AML-193 (cell line): Measurements from ENCODE around the gene FAM3A.

ENCODE experiments used
- DNase-seq, 2 experiments: peaks; one replicate each; lab custom pipeline; 2025; lab: John Stamatoyannopoulos, UW

The FAM3A gene

DNA sequence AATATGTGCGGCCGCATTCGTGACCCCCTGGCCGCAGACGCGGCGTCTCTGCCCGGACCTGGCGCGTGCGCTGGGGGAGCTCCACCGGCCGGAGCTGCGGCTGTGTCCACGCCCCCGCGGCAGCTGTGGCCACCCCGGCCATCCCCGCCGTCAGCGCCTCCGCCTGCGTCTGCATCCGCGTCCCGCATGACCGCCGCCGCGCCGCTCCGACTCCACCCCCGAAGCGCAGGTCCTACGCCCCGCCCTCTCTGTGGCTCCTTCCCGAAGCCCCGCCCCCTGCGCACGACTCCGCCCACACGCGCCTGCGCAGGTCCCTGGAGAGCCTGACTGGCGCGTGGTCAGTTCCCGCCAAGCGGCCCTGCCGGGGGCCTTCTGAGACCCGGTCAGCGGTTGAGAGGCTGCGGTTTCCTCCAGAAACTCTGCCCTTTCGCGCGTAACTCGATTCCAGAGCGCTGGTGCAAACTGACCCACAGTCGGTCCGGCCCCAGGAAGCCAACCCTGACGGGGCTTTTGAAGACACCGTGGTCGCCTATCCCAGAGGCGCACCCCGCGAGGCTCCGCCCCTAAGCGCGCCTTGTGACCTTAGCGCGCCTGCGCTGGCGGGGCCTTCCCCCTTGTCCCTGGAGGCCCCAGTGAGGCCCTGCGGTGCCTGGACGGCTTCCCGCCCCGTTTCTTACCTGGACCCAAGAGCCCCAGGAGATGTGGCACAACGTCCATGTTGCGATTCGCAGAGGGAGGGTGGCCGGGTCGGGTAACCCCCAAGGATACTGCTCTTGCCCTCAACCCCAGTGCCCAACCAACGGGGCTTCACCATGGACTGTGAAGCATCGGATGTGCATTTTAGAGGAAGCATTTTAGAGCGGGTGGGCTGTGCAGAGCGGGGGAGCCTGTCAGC is 37.1 kb downstream of the FAM3A start, which contains the start of gene LAGE3:
Gene LAGE3 (minus strand): TSS at position 554 of the 895 bp plus-strand sequence. CDS start 366 bp downstream, at position 188.
- peak; percentile 67 to 68 for DNase-seq

DNA sequence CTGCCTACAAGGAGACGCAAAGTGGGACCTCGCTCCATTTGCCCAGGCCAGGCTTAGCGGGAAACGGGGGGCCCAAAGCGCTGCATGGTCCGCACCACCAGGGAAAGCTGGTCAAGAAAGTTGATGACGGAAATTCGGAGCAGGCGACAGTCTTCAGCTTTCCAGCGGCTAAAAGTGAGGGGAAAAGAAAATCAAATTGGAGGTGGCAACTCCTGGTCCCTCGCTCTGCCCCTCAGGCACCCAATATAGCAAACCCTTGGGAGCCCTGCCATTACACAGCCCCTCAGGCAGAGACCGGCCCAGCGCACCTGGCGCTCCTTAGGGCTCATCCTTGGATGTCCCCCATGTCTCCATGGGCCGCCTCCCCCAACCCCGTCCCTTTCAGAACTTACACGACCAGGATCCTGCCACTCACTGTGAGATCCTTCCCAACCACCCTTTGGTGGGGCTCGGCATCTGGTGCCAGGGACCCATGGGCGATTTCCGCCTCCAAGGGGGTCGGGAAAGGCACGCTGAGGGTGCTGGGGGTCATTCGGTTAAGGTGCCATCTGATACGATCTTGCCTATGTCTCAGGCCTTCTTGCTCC is 38.0 kb downstream of the FAM3A start:
- DNase-seq = no peak

DNA sequence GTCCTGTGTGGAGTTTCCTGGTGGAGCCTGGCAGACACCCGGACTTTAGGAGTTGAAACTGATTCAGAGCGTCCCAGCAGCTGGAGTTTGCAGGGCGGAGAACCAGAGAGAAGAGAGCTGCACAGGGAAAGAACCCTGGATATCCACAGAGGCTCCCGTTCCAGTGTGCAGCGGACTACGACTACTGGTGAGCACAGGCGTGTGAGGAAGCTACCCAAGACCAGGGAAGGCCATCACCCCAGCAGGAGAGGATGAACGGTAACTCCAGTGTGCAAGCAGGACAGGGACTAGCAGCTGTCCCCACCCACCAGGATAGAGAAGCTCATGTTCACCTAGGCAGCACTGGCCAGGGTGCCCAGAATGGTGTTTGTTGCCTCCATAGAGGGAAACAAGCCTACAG is 39.2 kb downstream of the FAM3A start:
- no peak for DNase-seq

DNA sequence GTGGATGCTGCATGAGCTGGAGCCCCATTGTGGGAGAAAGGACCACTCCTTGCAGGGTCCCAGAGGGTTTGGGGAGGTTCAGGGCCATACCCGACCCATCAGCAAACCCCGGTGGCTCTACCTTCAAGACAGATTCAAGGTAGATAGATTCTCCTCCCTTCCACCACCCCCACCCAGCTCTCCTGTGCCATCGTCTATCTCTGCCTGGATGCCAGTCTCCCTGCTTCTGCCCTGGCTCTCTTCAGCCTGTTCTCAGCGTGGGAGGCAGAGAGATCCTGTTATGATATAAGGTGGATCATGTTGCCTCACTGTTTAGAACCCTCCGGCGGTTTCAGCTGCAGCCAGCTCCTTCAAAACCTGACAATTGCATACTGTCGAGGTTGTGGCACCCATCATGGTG is 42.3 kb downstream of the FAM3A start:
- no peak for DNase-seq

DNA sequence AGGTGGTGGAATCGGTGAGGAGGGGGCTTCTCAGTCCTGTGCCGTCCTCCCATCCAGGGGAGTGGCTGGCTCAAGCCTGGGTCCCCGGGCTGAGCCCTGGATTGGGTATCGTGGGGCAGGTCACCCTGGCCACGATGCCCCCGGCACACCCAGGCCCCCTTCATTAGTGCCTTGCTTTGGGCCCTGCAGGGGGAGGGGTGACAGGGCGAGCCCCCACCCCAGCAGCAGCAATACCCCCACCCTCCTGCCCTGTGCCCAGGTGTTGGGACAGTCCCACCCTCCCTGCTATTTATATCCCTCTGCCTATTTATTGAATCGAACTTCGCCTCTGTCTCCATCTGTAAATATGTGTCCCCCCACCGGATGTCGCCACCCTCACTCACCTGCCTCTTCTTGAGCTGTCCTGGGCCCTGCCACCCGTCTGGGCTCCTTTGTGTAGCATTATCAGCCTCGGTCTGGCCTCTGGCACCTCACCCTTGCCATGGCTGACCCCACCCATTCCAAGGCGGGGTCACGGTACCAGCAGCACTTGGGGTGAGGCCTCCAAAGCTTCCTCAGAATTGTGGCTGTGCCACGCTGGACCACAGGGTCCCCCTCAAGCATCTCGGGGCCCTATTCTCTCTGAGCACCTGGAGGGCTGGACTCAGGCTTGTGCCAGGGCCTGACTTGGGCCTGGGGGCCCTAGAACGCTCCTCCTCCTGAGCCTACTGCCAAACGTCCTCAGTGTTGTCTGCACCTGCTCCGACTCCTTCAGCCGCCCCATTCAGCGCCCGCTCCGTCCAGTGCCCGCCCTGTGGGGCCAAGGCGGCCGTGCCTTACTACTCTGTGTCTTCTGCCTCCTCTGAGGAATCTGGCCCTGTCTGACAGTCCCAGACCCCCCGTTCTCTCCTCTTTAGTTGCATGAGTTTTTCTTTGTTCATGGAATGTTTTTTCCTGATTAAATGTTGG is 43.1 kb downstream of the FAM3A start:
- no peak for DNase-seq

DNA sequence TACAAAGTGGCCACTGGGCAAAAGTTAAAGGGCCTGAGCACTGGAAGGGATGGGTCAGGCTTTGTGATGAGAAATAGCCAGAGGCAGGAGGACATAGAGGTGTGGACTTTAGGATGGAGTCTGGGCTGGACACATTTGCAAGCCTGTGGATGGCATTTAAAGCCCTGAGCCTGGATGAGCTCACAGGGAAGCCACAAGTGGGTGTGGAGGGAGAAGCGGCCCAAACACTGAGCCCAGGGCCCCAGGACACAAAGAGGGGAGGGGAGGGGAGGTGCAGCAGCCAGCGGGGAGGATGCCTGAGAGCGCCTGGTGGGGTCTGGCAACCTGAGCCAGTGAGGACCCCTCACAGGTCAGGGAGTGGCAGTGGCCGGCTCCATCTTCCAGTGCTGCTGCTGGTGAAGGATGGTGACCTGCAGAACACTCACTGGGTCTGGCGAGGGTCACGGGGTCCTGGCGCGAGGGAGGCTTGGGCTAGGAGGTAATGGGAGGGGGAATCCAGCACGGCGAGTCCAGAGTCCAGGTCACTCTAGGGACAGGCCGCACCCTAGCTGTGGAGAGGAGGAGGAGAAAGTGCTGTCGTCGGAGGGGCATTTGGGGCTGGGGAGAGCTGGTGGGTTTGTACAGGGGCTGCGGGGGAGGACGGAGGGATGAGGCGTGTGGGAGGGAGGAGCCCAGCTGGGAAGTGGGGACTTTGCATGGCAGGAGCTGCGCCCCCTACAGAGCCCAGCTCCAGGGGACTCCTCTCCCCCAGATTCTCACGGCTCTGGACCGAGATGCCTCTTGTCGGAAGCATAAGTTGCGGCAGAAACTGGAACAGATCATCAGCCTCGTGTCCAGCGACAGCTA is 44.0 kb downstream of the FAM3A start:
- DNase-seq = no peak

DNA sequence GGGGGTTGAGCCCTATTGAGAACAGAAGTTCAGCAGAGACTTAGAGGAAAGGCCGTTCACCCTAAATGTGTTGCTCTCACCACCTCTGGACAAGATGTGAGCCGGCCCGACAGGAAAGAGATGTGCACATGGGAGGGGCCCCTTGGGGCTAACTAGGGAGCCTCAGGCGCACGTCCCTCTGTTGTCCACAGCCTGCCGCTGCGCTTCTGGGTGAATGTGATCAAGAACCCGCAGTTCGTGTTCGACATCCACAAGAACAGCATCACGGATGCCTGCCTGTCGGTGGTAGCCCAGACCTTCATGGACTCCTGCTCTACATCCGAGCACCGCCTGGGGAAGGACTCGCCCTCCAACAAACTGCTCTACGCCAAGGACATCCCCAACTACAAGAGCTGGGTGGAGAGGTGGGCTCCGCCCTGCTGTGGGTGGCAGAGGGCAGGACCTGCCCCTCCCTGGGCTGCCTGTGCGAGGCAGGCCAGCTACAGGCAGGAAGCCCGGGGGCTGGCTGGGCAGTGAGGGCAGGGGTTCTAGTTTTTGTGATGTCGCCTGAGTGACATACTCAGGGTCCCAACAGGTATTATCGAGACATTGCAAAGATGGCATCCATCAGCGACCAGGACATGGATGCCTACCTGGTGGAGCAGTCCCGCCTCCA is 45.0 kb downstream of the FAM3A start:
- DNase-seq = no peak

DNA sequence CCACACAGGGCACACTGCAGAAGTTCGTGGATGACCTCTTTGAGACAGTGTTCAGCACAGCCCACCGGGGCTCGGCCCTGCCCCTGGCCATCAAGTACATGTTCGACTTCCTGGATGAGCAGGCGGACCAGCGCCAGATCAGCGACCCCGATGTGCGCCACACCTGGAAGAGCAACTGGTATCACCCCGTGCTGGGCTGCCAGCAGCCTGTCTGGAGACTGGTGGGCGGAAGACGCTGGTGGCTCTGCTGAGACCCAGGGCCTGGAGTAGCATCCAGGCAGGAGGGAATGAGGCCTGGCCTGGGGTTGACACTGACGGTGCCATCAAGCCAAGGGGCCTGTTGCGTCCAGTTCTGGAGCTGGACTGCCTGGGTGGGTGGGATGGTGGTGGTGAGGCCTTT is 45.6 kb downstream of the FAM3A start:
- no peak for DNase-seq

DNA sequence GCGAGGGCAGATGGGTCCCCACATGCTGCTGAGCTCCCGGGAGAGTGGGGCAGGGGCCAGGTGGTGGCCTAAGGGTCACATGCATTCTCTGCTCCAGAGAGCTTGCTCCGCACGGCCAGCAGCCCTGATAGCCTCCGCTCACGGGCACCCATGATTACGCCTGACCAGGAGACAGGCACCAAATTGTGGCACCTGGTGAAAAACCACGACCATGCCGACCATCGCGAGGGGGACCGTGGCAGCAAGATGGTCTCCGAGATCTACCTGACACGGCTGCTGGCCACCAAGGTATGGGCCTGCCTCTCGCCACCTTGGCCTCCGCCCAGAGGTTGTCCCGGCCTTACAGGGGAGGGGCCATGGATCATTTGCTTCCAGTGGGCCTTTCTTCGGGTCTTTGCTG is 46.2 kb downstream of the FAM3A start:
- no peak for DNase-seq

DNA sequence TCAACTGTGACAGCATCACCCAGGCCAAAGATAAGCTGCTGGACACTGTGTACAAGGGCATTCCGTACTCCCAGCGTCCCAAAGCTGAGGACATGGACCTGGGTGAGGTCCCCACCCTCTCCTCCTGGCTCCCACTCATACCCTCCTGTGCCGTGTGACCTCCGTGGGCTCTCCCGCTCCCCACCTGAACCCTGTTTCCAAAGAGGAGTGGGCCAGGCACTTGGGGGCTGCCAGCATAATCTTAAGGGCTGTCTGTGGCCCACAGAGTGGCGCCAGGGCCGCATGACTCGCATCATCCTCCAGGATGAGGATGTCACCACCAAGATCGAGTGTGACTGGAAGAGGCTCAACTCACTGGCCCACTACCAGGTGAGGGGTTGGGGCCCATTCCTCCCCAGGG is 46.9 kb downstream of the FAM3A start:
- no peak for DNase-seq

DNA sequence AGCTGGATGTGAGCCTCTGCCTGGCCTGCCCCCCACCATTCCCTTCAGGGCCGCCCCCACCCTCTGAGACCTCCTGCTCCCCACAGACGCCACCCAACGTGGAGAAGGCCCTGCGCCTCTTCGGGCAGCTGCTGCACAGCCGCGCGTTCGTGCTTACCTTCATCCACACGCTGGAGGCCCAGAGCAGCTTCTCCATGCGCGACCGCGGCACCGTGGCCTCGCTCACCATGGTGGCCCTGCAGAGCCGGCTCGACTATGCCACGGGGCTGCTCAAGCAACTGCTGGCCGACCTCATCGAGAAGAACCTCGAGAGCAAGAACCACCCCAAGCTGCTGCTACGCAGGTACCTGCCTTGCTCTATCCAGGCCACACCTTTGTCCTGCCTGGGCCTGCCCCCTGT is 47.8 kb downstream of the FAM3A start:
- DNase-seq = no peak

DNA sequence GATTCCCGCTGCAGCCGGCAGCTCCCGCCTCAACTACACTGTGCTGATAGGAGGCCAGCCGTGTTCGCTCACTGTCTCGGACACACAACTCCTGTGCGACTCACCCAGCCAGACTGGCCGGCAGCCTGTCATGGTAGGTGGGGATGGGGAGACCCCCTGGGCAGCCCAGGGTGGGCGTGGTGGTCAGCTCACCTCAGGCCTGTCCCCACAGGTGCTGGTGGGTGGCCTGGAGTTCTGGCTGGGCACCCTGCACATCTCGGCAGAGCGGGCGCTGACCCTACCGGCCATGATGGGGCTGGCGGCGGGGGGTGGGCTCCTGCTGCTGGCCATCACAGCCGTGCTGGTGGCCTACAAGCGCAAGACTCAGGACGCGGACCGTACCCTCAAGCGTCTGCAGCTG is 48.5 kb downstream of the FAM3A start:
- DNase-seq = no peak

DNA sequence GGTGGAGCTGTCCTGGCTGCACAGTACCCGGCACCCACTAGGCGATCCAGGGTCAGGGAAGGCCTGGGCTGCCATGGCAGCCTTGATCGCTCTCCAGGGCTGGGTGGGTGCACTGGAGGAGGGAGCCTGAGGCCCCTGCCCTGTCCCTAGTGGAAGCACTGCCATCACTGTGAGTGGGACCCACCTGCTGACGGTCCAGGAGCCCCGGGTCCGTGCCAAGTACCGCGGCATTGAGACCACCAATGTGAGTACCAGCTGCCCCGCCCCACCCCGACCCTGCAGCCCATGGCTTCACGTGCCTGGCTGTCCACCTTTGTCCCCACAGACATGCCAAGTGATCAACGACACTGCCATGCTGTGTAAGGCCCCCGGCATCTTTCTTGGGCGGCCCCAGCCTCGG is 49.1 kb downstream of the FAM3A start:
- no peak for DNase-seq

DNA sequence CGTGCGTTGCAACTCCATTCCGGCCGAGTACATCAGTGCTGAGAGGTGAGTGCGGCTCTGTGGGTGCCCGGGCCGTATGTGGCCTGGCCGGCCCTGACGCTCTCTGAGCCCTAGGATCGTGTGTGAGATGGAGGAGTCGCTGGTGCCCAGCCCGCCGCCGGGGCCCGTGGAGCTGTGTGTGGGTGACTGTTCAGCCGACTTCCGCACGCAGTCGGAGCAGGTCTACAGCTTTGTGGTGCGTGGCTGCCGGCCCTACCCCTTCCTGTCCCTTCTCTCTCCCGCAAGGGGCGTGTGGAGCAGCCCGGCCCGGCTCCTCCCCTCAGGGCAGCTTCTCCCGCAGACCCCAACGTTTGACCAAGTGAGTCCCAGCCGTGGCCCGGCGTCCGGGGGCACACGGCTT is 50.0 kb downstream of the FAM3A start:
- no peak for DNase-seq

DNA sequence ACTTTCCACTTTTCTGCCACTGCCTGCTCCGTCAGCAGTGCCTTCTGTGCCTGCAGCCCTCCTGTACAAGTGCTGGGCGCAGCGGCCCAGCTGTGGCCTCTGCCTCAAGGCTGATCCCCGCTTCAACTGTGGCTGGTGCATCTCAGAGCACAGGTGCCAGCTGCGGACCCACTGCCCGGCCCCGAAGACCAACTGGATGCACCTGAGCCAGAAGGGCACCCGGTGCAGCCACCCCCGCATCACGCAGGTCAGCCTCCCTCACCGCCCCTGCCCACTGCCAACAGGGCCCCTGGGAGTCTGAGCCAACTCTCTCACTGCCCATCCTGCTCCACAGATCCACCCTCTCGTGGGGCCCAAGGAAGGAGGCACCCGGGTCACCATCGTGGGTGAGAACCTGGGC is 50.4 kb downstream of the FAM3A start:
- DNase-seq = no peak

DNA sequence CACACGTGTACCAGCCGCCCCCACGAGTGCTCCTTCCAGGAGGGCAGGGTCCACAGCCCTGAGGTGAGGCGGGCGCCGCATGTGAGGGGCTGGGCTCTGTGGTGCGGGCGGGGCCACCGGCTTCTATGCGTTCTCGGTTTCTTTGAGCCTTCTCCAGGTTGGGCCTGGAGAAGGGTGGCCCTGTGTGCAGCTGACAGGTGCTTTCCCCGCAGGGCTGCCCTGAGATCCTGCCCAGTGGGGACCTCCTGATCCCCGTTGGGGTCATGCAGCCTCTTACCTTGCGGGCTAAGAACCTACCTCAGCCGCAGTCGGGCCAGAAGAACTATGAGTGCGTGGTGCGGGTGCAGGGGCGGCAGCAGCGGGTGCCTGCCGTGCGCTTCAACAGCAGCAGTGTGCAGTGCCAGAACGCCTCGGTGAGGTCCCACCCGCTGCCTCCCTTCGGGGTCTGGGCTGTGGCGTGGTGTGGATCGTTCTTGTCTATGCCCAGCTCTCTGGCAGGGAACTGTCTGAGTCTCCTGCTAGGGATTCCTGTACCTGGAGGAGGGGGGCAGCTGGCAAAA is 51.1 kb downstream of the FAM3A start:
- no peak for DNase-seq

DNA sequence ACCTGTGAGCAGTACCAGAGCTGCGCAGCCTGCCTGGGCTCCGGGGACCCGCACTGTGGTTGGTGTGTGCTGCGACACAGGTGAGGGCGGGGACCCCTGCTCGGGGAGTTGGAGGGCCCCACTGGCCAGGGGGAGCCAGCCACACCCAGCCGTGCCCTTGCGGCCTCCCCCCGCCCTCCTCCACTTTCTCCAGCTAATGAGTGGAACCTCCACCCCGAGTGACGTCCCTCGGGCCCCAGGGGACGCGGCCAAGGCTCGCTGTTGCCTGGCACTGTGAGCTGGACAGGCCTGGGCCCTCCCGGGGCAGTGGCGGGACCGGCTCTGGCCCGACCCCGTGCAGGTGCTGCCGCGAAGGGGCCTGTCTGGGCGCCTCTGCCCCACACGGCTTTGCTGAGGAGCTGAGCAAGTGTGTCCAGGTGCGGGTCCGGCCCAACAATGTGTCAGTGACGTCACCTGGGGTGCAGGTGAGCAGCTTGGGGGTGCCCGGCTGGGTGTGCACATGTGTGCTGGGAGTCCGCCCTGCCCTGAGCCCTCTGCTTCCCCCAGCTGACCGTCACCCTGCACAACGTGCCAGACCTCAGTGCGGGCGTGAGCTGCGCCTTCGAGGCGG is 52.3 kb downstream of the FAM3A start:
- no peak for DNase-seq

DNA sequence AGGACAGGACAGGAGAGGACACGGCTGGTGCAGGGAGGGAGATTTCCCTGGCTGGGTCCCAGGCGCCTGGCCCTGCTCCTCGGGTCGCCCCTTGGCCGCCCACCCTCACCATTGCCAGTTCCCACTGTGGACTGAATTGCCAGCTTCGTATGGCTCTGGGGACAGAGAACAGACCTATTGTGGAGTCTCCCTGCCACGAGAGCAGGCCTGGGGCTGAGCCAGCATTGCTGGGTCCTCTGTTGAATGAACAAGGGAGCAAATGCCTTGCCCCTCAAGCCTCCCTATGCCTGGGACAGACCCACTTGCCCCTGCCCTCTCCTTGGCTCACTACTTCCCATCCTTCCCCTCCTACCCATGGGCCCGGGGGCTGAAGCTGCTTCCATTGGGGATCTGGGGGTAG is 53.6 kb downstream of the FAM3A start:
- no peak for DNase-seq

DNA sequence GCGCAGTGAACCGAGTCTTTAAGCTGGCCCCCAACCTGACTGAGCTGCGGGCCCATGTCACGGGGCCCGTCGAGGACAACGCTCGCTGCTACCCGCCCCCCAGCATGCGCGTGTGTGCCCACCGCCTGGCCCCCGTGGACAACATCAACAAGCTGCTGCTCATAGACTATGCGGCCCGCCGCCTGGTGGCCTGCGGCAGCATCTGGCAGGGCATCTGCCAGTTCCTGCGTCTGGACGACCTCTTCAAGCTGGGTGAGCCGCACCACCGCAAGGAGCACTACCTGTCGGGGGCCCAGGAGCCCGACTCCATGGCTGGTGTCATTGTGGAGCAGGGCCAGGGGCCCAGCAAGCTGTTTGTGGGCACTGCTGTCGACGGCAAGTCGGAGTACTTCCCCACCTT is 55.7 kb downstream of the FAM3A start:
- no peak for DNase-seq

DNA sequence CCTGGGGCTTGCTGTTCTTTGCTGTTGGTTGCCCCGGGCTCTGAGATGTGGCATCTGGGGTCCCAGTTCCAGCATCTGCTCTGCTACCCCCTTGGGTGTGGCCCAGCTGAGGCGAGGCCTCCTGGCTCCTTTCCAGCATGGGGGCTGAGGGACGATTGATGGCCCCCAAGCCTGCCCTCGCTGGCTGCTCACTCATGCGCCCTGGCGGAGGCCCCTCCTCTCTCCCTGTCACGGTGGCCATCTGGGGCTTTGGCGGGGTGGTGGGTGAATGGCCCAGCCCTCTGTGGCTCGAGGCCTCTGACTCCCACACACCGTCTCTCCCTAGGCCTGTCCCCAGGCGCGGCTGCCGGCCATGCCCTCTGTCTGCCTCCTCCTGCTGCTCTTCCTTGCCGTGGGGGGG is 56.2 kb downstream of the FAM3A start:
- no peak for DNase-seq
